ES-I3 (cell line): Measurements from ENCODE around the gene RARRES1.
A peak's percentile ranks its signal among the peaks of the same experiment; 100 is the strongest.

Source experiments
- H3K36me3 ChIP-seq: 2 replicates; pipeline ENCODE4 v1.6.1; 2013; ENCODE audit warnings: mild to moderate bottlenecking, low read length, control low read depth, moderate library complexity; ENCODE audit not compliant: insufficient read depth
- H3K4me1 ChIP-seq: 2 replicates; pipeline ENCODE4 v1.6.1; 2013; ENCODE audit warnings: mild to moderate bottlenecking, control low read depth, low read length; ENCODE audit not compliant: insufficient read depth
- H3K9ac ChIP-seq: 2 replicates; pipeline ENCODE4 v1.6.1; 2013; ENCODE audit warnings: low read depth, mild to moderate bottlenecking, low read length, moderate library complexity
- H3K9me3 ChIP-seq: 2 replicates; pipeline ENCODE4 v1.6.1; 2013; ENCODE audit warnings: mild to moderate bottlenecking, low read length, moderate library complexity; ENCODE audit not compliant: control insufficient read depth, insufficient read depth

Gene RARRES1

DNA sequence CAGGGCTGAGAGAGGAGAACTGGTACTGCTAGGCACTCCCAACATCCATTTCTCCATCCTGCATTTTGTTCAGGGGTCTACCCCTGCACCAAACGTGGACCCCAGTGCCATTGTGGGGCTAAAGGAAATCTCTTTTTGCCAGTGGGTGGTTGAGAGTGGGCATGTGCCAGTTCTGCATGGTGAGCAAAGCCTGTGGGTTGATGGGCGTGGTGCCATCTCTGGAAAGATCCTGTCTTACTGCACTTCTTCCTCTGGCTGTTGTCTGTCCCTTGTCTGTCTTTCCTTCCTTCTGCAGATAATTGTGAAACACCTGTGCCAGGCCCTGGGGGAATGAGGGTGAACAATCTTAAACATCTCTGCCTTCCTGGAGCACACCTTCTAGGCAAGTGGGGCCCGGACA is 1.4 kb upstream of the RARRES1 start:
- H3K9me3 ChIP-seq: no peaks in the 10 kb centered on the region
- H3K4me1 ChIP-seq: no peaks in the 10 kb centered on the region
- no peaks in the 10 kb centered on the region for H3K36me3 ChIP-seq
- H3K9ac ChIP-seq: no peak overlapping the region

GRCh38 chr3:158732856-158733200 is 571 bp upstream of the RARRES1 start:
- Histone ChIP-seq H3K9me3 (no peaks in the 10 kb centered on the region), H3K9ac (peak overlapping the region; percentile 77), H3K36me3 (no peaks in the 10 kb centered on the region), H3K4me1 (no peaks in the 10 kb centered on the region)

- H3K36me3 ChIP-seq: no peaks in the 10 kb centered on the region
- no peaks in the 10 kb centered on the region for H3K9me3 ChIP-seq
- peak overlapping the region; percentile 77; the same call in 1 of the 2 replicates for H3K9ac ChIP-seq
- H3K4me1 ChIP-seq: 0 out of 2 replicates have a peak, but pooled peaks cover 3% of the 10 kb centered on the region
Measured at GRCh38 chr3:158731486-158731885, 771 bp downstream of the RARRES1 start.

GRCh38 chr3:158728851-158729250 is 3.4 kb downstream of the RARRES1 start:
- H3K36me3 ChIP-seq: no peaks in the 10 kb centered on the region
- H3K9ac ChIP-seq: no peak overlapping the region
- H3K9me3 ChIP-seq: no peaks in the 10 kb centered on the region
- 0 out of 2 replicates have a peak, but pooled peaks cover 3% of the 10 kb centered on the region for H3K4me1 ChIP-seq

- H3K4me1 ChIP-seq: 0 out of 2 replicates have a peak, but pooled peaks cover 3% of the 10 kb centered on the region
- H3K9me3 ChIP-seq: no peaks in the 10 kb centered on the region
- H3K9ac ChIP-seq: no peak overlapping the region
- no peaks in the 10 kb centered on the region for H3K36me3 ChIP-seq
Measured at GRCh38 chr3:158728061-158728377, 4.2 kb downstream of the RARRES1 start.

DNA sequence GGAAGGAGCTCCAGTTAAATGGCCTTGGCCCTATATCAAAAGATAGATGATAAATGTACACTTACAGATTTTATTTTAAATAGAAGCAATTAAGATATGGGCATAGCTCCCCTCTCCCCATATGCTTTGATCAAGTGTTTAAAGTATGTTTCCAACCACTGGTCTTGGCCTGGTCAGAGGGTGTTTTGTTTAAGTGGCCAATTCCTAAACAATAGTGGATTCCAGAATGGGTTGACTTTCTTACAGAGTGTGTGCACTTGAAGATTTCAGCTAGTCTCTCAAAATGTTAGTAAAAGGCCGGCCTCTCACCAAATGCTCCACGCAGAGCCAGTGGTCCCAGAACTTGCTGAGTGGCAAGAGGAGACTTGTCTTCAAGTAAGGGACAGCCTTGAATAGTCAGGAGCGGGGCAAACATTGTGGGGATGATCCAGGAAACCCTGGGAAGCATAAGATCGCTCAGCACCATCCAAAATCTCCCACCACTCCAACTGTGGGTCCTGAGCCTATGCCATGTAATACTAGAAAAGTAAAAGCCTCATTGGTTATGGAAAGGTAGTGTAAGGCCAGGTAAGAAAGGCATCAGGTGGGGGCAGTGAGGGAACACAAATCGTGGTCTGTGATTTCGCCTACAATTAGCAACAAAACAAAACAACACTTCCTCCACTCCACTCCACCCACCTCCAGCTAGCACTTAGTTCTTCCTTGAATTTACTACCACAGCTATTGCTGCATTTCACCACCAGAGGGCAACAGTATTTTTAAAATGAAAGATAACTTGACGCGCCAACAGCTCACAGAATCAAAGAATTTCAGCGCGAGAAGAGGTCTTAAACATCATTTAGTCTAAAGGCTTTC is 4.8 kb downstream of the RARRES1 start:
- Histone ChIP-seq H3K9ac (0 out of 2 replicates have a peak overlapping the region, but pooled peaks have one; percentile 11), H3K4me1 (0 out of 2 replicates have a peak, but pooled peaks cover 3% of the 10 kb centered on the region), H3K36me3 (no peaks in the 10 kb centered on the region), H3K9me3 (no peaks in the 10 kb centered on the region)

GRCh38 chr3:158725348-158726011 is 6.8 kb downstream of the RARRES1 start:
- Histone ChIP-seq H3K9me3 (no peaks in the 10 kb centered on the region), H3K4me1 (0 out of 2 replicates have a peak, but pooled peaks cover 3% of the 10 kb centered on the region), H3K9ac (no peak overlapping the region)

DNA sequence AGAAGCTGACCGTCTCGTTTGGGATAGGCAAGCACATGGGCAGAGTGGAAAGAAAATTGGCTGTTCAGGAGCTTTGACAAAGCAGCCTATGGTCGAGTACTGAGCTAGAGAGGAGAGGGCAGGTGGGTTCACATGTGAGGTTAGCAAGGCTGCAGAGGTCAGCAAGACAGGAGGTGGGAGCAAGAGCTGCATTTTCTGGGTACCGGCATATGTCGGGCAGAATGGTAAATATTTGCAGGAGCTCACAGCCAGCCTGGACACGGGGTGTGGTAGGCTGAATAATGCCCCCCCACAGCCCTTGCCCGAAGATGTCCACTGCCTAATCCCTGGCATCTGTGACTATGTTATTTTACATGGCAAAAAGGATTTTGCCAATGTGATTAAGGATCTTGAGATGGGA is 8.3 kb downstream of the RARRES1 start:
- Histone ChIP-seq H3K9me3 (no peaks in the 10 kb centered on the region), H3K36me3 (no peaks in the 10 kb centered on the region), H3K9ac (no peak overlapping the region), H3K4me1 (0 out of 2 replicates have a peak, but pooled peaks cover 3% of the 10 kb centered on the region)

More at GRCh38 chr3:158725348-158726011, 6.8 kb downstream of the RARRES1 start:
- H3K36me3 ChIP-seq: no peaks in the 10 kb centered on the region

- no peaks in the 10 kb centered on the region; the same call in 1 of the 2 replicates for H3K4me1 ChIP-seq
- H3K9me3 ChIP-seq: no peaks in the 10 kb centered on the region
- H3K36me3 ChIP-seq: no peaks in the 10 kb centered on the region
- H3K9ac ChIP-seq: no peak overlapping the region
Measured at GRCh38 chr3:158722108-158722507, 10.1 kb downstream of the RARRES1 start.

DNA sequence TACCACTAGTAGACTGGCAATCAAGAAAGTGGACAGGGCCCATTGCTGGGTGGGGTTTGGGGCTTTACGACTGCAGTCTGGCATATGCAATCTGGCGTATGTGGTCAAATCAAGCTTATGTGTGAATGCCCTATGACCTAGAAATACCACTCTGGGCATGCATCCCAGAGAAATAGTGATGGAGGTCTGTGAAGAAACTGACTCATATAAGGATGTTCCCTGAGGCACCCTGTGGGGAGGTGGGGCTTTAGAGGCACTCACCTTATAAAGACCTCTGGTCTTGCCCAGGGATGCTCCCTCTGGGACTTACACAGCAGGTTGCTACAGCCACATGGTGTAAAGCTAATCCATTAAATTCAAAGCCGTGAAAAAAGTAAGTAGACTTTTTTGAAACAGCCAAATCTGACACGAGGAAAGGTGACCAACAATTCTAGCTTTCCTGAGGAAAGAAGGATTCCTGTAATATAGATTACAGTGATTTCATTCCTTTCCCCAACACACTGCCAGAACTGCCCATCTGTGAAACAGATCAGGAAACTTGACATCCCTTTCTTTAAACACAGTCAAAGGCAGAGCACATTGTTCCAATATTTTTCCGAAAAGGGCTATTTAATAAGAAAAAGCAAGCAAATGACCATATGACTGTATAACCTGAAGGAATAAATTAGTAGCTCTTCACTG is 13.6 kb downstream of the RARRES1 start:
- peaks cover 3% of the 10 kb centered on the region; the same call in 1 of the 2 replicates for H3K4me1 ChIP-seq
- 0 out of 2 replicates have a peak, but pooled peaks cover 4% of the 10 kb centered on the region for H3K36me3 ChIP-seq
- H3K9ac ChIP-seq: no peak overlapping the region
- no peaks in the 10 kb centered on the region for H3K9me3 ChIP-seq

GRCh38 chr3:158717576-158717975 is 14.7 kb downstream of the RARRES1 start:
- Histone ChIP-seq H3K9ac (no peak overlapping the region), H3K4me1 (peaks cover 12% of the 10 kb centered on the region), H3K9me3 (no peaks in the 10 kb centered on the region), H3K36me3 (0 out of 2 replicates have a peak, but pooled peaks cover 4% of the 10 kb centered on the region)

- H3K36me3 ChIP-seq: peaks cover 7% of the 10 kb centered on the region; the same call in 1 of the 2 replicates
- no peaks in the 10 kb centered on the region for H3K9me3 ChIP-seq
- no peak overlapping the region for H3K9ac ChIP-seq
- H3K4me1 ChIP-seq: peaks cover 20% of the 10 kb centered on the region
Measured at GRCh38 chr3:158713094-158713499, 19.2 kb downstream of the RARRES1 start.

DNA sequence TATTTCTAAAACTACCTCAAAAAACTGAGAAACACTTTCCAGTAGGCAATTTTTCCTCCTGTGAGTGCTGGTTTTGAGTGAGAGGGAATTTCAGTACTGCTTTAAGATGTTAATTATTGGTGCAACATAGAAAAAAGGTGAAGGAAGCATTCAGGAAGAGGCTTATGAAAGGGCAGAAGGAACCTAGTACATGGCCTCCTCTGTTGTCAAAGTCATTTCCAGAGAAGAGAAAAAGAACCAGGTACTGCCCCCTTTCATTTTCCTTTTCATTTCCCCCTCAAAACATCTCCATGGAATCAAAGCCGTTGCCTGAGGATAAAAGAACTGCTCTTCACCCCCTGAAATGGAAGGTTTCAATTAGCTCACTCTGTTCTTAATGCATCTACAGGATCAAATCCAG is 19.8 kb downstream of the RARRES1 start:
- H3K36me3 ChIP-seq: peaks cover 7% of the 10 kb centered on the region; the same call in 1 of the 2 replicates
- H3K9me3 ChIP-seq: no peaks in the 10 kb centered on the region
- peaks cover 20% of the 10 kb centered on the region for H3K4me1 ChIP-seq
- no peak overlapping the region for H3K9ac ChIP-seq

DNA sequence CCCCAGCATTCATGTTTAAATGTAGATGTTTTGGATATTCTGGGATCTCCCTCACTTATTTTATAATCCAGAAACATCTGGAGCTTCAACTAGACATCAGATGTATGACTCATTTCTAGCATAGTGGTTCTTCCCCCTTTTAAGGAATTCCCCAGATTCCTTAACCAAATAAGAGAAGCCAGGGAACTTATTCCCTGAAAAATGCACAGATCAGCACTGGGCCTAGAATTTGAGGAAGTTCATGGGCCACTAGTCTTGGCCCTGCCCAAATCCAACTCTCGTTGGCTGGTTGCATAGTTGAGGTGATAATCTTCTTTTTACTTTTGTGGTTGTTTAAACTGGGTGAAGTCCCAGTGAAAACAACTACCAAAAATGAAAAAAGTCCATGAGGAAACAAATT is 20.4 kb downstream of the RARRES1 start:
- Histone ChIP-seq H3K9ac (no peak overlapping the region), H3K4me1 (peaks cover 20% of the 10 kb centered on the region), H3K36me3 (peaks cover 7% of the 10 kb centered on the region; the same call in 1 of the 2 replicates), H3K9me3 (no peaks in the 10 kb centered on the region)
